H1 (cell line): Measurements from ENCODE around the gene TMEM144. TPM values are rescaled to one million over a fixed set of nuclear protein-coding genes. Genes with fewer than 3 reads are reported as not detected.

Source experiments
- polyA plus RNA-seq, 7 experiments: library from polyadenylated mRNA; depleted of rRNA in 3 of 7; stranded (reverse) in 5 of 7; unstranded in 2 of 7; fragments of >200 nt in 5 of 7; fragments of 200-250 nt in 2 of 7; gene quantifications; 1 replicate in 5 of 7; 2 replicates in 1 of 7; 4 replicates in 1 of 7; pipeline versions ENCODE4 v1.2.1 to v1.2.3, GENCODE V29; 2011 to 2013; ENCODE audit warnings: missing spikeins in 2 of 7, mixed read lengths in 2 of 7
- total RNA-seq: library from RNA; stranded (reverse); fragmentation: NEBNext Ultra II Directional; extraction: Animal tissue kit (Norgen Biotek cat#: 25700); gene quantifications from 2 replicates; pipeline ENCODE4 v1.2.1, GENCODE V29; 2021
- TF ChIP-seq, protein P1 (sequence below): IDR thresholded peaks from 2 replicates; pipeline ENCODE4 v1.6.1; 2011; ENCODE audit warnings: low read length, improper control_type of control experiment
- TF ChIP-seq, protein P2 (sequence below): IDR thresholded peaks from 2 replicates; pipeline ENCODE4 v1.6.1; 2011; ENCODE audit warnings: low read depth, mild to moderate bottlenecking, low read length; ENCODE audit not compliant: insufficient read depth

Gene TMEM144
- total and polyA plus RNA-seq, 2 of the 8 experiments (the other 6 are each of a cell fraction or from before 2014, with no cell fraction given): 1.9 to 2.6 TPM

DNA sequence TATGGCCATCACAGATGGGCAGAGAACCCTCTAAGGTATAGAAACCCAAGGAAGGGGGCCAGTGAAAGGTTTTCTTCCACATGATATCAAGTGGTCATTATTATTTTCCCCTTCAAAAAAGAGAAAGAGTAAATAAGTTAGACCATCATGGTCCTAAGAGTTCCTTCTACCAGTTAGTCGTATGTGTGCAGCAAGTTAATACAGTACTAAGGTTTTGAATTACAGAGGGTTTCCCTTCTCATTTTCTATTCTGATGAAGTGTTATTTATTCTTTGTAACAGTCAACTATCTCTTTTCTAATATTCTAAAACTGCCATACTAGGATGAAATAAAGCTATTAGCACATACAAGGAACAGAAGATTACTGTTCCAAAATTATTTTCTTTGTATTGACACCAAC lies 94.4 kb downstream of the TMEM144 start (continued):
- TF ChIP-seq, protein P1, sequence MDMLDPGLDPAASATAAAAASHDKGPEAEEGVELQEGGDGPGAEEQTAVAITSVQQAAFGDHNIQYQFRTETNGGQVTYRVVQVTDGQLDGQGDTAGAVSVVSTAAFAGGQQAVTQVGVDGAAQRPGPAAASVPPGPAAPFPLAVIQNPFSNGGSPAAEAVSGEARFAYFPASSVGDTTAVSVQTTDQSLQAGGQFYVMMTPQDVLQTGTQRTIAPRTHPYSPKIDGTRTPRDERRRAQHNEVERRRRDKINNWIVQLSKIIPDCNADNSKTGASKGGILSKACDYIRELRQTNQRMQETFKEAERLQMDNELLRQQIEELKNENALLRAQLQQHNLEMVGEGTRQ: no peak
- TF ChIP-seq, protein P2, sequence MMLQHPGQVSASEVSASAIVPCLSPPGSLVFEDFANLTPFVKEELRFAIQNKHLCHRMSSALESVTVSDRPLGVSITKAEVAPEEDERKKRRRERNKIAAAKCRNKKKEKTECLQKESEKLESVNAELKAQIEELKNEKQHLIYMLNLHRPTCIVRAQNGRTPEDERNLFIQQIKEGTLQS: no peak
- TF ChIP-seq, all 59 proteins: peak for 0

Other genes starting within 250 kb of the TMEM144 start
- gene GASK1B, start 37.5 kb upstream of the TMEM144 start, total RNA-seq: not detected in 2 replicates
- 0.02 TPM in 1 of 2 replicates, not detected in the other for gene GASK1B, start 37.5 kb upstream of the TMEM144 start, polyA plus RNA-seq (2011; rRNA removed)